ENCODE results near the gene SERPINE2. TPM values are rescaled to one million over a fixed set of nuclear protein-coding genes. Genes with fewer than 3 reads are reported as not detected.

The SERPINE2 gene
- polyA plus RNA-seq, 3 donors, result 118 to 171 (median 121) TPM

Other genes starting within 250 kb of the SERPINE2 start
- gene AP1S3, start 201.7 kb downstream of the SERPINE2 start, polyA plus RNA-seq (ENCODE audit: insufficient read length in 3 of 3), result 10 to 100 TPM; 11.2 to 13.5 (median 12.6) TPM
- gene WDFY1, start 94.0 kb downstream of the SERPINE2 start, polyA plus RNA-seq (ENCODE audit: insufficient read length in 3 of 3), result 10 to 100 TPM; 60.4 to 60.9 (median 60.8) TPM
- gene MRPL44, start 81.8 kb downstream of the SERPINE2 start, polyA plus RNA-seq (ENCODE audit: insufficient read length in 3 of 3), result 10 to 100 TPM; 38.7 to 40.1 (median 40.1) TPM

Data from right renal cortex interstitium (tissue), 3 donors.